IPS-18c (cell line): ENCODE data around the gene ITPRID2.

Experiments
- H3K4me3 ChIP-seq: 2 replicates; pipeline ENCODE4 v1.7.0; 2013; ENCODE audit warnings: low read depth, mild to moderate bottlenecking, low read length, moderate library complexity; ENCODE audit not compliant: insufficient read depth
- H3K9me3 ChIP-seq: one replicate; pipeline ENCODE4 v1.6.1; 2013; ENCODE audit warnings: mild to moderate bottlenecking, low read length, moderate library complexity; ENCODE audit not compliant: control insufficient read depth, insufficient read depth

The ITPRID2 gene

DNA sequence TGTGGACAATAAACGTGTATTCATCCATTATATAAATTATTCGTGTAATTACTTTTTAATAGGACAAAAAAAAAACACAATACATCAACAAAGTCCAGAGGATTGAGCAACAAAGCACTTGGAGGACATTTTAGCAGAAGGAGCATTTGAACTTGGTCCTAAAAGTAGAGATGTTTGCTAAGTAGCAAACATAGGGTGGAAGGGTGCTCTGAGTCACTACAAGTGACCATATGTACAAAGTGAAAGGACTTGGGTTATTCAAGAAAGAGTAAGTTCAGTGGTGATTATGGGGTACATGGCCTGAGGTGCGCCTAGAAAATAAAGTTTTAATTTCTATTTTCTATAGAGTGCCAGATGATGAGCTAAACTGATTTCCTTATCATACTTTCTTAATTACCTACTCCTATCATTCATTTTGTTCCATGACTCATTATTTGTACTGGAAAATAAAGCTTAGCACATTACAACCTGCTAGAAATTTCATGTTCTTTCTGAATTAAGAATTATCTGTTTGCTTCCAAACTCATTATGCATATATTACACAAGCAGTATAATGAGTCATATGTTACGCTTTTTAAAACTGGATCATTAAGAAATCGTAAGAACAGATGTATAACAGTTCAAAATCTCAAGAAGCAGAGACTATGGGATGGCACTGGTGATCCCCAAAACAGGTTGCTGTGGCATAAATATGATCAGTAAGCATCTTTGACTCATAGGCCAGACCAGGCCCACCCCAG is 81.1 kb downstream of the ITPRID2 start:
- Histone ChIP-seq H3K4me3 (no peak overlapping the region), H3K9me3 (no peaks in the 10 kb centered on the region)

DNA sequence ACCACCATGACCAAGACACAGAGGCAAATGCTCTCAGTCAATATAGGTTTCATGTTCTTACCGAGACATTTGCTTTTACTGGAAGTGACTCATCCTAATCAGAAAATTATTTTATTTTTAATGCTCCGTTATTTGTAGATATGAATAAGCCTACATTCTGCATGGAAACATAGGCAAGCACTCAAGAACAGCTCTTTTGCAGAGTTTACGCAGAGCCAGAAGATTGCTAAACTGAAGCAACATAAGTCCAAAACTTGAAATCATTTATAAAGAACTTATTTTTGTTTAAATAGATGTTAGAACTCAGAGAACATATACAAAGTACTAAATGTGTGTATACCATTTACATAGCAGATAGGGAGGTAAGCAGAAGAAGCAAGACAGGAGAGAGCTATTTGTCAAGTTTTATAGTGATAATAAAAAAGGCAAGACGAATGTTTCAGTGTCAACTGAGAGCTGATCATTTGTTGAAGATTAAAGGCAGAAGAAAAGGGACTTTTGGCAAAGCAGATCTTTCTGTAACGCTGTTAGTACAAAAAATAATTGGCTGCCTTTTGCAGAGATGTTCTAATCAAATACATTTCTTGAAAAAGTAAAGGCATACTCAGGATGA is 81.7 kb downstream of the ITPRID2 start:
- H3K4me3 ChIP-seq = no peak overlapping the region

DNA sequence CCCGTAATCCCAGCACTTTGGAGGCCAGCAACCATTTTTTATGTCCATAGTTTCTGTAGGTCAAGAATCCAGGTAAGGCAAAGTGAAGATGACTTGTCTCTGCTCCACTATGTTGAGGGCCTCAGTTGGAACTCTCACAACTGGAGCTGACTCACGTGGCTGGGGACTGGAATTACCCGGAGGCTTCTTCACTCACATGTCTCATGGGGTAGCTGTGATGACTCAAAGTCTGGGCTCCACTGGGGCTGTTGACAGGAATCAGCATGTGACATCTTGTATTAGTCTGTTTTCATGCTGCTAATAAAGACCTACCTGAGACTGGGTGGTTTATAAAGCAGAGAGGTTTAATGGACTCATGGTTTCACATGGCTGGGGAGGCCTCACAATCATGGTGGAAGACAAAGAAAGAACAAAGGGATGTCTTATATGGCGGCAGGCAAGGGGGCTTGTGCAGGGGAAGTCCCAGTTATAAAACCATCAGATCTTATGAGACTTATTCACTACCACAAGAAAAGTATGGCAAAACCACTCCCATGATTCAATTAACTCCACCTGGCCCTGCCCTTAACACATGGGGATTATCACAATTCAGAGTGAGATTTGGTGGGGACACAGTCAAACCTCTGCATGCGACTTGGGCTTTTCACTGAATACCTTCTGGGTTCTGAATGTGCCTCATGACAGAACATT is 86.3 kb downstream of the ITPRID2 start:
- H3K4me3 ChIP-seq = no peak overlapping the region
- H3K9me3 ChIP-seq = no peaks in the 10 kb centered on the region

More for the DNA sequence above, 81.7 kb downstream of the ITPRID2 start:
- no peaks in the 10 kb centered on the region for H3K9me3 ChIP-seq

DNA sequence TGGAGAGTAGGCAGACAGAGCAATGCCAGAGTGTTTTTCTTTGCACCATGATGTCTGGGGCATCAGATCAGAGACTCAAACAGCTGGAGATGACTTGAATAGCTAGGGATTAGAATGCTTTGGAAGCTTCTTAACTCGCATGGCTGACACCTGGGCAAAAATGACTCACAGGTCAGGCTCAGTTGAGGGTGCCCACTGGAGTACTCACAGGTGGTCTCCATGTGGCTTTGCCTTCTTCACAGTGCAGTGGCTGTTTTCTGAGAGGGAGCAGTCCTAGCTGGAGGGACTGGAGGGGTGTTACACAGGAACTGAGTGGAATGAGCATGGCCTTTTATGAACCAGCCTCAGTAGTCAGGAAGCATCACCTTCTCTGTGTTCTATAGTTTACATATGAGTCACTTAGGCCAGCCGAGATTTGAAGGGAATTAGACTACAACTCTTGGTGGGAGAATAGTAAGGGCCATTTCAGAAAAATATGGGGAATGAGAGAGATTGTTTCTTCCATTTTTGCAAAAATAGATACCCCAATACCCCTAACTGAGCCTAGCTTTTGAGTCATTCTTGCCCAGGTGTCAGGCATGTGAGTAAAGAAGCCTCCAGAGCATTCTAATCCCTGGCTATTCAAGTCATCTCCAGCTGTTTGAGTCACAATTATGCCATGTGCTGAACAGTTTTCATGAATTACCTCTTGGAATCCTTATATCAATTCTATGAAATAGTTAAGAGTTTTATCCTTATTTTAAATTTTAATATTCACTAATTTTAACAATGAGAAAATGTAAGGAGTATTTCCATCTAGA is 87.0 kb downstream of the ITPRID2 start:
- Histone ChIP-seq H3K9me3 (no peaks in the 10 kb centered on the region), H3K4me3 (no peak overlapping the region)
